ENCODE results near the gene CASP2. TPM values are rescaled to one million over a fixed set of nuclear protein-coding genes. Genes with fewer than 3 reads are reported as not detected.

The CASP2 gene
- polyA plus RNA-seq, 2 of the 4 experiments (the other 2 are of a cell fraction): 17.7 to 26.0 TPM

- ChIA-PET POLR2A (interaction anchor here (1.2 to 1.4 kb wide), 2 partner anchors 48 to 140 kb away, joined by 4 read pairs; no protein-coding TSS in a partner anchor), CTCF (interaction anchor here (0.7 to 3.7 kb wide), 39 partner anchors 8 to 497 kb away, joined by 3 to 42 read pairs (median 7); partner anchors contain the start of genes GSTK1 and TAS2R40)
- Histone ChIP-seq H3K4me3 (no peak overlapping the region), H3K4me1 (peaks cover 3% of the 10 kb centered on the region), H3K4me2 (no peak overlapping the region), H3K9me3 (peaks cover 9% of the 10 kb centered on the region), H3K27ac (no peak overlapping the region)
- ATAC-seq (no peak), DNase-seq (ENCODE audit: low read depth in 1 of 2, low spot score in 1 of 2) (no peak), FAIRE-seq (no peak)
- no peak for TF ChIP-seq RCOR1 (IDR thresholded peaks at IDR 0.05; ENCODE audit: low read depth, low read length)
- no peak for TF ChIP-seq CTCF (IDR thresholded peaks at IDR 0.05)
- no peak for TF ChIP-seq HMGXB4 (CRISPR knock-in tag; IDR thresholded peaks at IDR 0.05; ENCODE audit: borderline replicate concordance)
- TF ChIP-seq JUNB (IDR thresholded peaks at IDR 0.05): no peak
- no peak for TF ChIP-seq ATOH8 (CRISPR knock-in tag; IDR thresholded peaks at IDR 0.05; ENCODE audit: low read depth)
- TF ChIP-seq TP53 (CRISPR knock-in tag; IDR thresholded peaks at IDR 0.05): no peak
- TF ChIP-seq JUN (IDR thresholded peaks at IDR 0.05): no peak
- no peak for TF ChIP-seq EP300 (IDR thresholded peaks at IDR 0.05)
- no peak for TF ChIP-seq TFCP2L1 (CRISPR knock-in tag; IDR thresholded peaks at IDR 0.05)
- no peak for TF ChIP-seq FOSB (CRISPR knock-in tag; IDR thresholded peaks at IDR 0.05)
- no peak for TF ChIP-seq CHD2 (IDR thresholded peaks at IDR 0.05; ENCODE audit: low read length, partially characterized antibody)
- no peak for TF ChIP-seq EHMT2 (IDR thresholded peaks at IDR 0.05; ENCODE audit: low read depth)
- TF ChIP-seq USF2 (IDR thresholded peaks at IDR 0.05): no peak
- TF ChIP-seq BHLHE40 (IDR thresholded peaks at IDR 0.05; ENCODE audit: low read depth, low read length): no peak
- TF ChIP-seq MYC (IDR thresholded peaks at IDR 0.05; ENCODE audit: borderline replicate concordance, low read length): no peak
- TF ChIP-seq KDM1A (IDR thresholded peaks at IDR 0.05; ENCODE audit: low read depth): no peak
- TF ChIP-seq FOXS1 (CRISPR knock-in tag; IDR thresholded peaks at IDR 0.05): no peak
- TF ChIP-seq ZNF302 (CRISPR knock-in tag; IDR thresholded peaks at IDR 0.05): no peak
Observed at GRCh38 chr7:143239813-143240212, 48.3 kb upstream of the CASP2 start.

GRCh38 chr7:143240291-143241168 is 47.6 kb upstream of the CASP2 start:
- H3K4me2 ChIP-seq: peak overlapping the region; percentile 25; the same call in 1 of the 3 replicates
- ChIA-PET CTCF (interaction anchor here (0.6 to 3.7 kb wide), 66 partner anchors 9 to 1383 kb away, joined by 3 to 42 read pairs (median 5); partner anchors contain the start of genes CLCN1, GSTK1, TAS2R40 and TAS2R60), POLR2A (interaction anchor here (1.0 to 1.4 kb wide), 3 partner anchors 23 to 140 kb away, joined by 3 to 4 read pairs (median 4); partner anchors contain the start of gene GSTK1)
- H3K9me3 ChIP-seq: peaks cover 9% of the 10 kb centered on the region
- FAIRE-seq (no peak), DNase-seq (ENCODE audit: low read depth in 1 of 2, low spot score in 1 of 2) (peak; percentile 47 to 76), ATAC-seq (peak; percentile 84 to 96)
- 6% methylated on average over 9 of the region's 9 CpGs for WGBS (ENCODE audit: missing lambda C conversion rate)
- H3K4me3 ChIP-seq: no peak overlapping the region
- peaks cover 9% of the 10 kb centered on the region for H3K4me1 ChIP-seq
- H3K27ac ChIP-seq: no peak overlapping the region
- TF ChIP-seq RNF2 (IDR thresholded peaks at IDR 0.05; ENCODE audit: borderline replicate concordance, low read depth) (peak; percentile 45; the same call in 1 of the 2 replicates), USF2 (IDR thresholded peaks at IDR 0.05) (no peak), MAZ (IDR thresholded peaks at IDR 0.05; ENCODE audit: borderline replicate concordance, low read depth, low read length) (no peak), RAD21 (conservative IDR thresholded peaks at IDR 0.05 in 1 of 2, IDR thresholded peaks at IDR 0.05 in 1 of 2) (peak; percentile 89 to 92), SMC3 (IDR thresholded peaks at IDR 0.05) (peak; percentile 88), CTCF (IDR thresholded peaks at IDR 0.05) (peak; percentile 95), CHD2 (IDR thresholded peaks at IDR 0.05; ENCODE audit: low read length, partially characterized antibody) (no peak)

Data from A549 (cell line).